Activated CD4-positive, alpha-beta T cell treated with anti-CD3 and anti-CD28 coated beads, Interleukin-2, Interleukin-4, amounts not matched to agents 100 ng/mL and 50 ng/mL, durations not matched to agents 16 hours and 8 hours (primary cell): Measurements from ENCODE around the gene PHC2.

Source experiments
- DNase-seq: peaks from one replicate; pipeline ENCODE4 v3.0.0-alpha.2; 2020; ENCODE audit warnings: low spot score

PHC2 gene

GRCh38 chr1:33388805-33389771 is 41.8 kb downstream of the PHC2 start:
- no peak for DNase-seq

DNA sequence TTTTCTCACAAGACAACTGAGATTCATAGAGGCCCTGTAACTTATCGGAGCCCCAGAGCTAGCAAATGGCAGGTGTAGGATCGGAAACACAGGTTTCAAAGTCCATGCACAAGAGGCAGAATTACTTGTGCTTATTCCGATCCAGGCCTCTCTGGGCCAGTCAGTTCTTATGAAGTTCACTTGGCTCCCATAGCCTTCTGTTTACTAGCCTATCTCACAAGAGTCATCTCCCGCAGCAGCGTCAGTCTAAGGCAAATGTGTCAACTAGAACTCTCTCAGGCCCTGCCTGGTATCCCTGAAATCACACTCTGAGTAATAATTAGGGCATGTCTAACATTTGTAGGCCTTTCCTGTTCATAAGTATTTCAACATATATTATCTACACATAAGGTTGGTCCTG is 43.3 kb downstream of the PHC2 start:
- no peak for DNase-seq

DNA sequence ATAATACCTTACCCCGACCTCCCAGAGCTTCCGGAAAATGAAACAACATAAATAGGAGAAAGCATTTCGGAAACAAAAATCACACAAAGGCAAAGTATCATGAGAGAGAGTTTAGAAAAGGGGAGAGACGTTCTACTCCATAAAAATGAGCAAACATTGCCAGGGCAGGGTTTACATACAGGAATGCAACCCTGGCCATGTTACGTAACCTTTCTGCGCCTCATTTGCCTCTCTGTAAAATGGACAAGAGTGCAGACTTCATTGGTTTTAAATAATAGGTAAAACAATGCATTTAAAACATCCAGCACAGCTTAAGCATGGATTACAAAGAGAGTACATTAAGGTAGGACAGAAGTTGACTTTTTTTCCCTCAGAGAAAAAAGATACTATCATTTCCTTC is 45.6 kb downstream of the PHC2 start:
- no peak for DNase-seq

DNA sequence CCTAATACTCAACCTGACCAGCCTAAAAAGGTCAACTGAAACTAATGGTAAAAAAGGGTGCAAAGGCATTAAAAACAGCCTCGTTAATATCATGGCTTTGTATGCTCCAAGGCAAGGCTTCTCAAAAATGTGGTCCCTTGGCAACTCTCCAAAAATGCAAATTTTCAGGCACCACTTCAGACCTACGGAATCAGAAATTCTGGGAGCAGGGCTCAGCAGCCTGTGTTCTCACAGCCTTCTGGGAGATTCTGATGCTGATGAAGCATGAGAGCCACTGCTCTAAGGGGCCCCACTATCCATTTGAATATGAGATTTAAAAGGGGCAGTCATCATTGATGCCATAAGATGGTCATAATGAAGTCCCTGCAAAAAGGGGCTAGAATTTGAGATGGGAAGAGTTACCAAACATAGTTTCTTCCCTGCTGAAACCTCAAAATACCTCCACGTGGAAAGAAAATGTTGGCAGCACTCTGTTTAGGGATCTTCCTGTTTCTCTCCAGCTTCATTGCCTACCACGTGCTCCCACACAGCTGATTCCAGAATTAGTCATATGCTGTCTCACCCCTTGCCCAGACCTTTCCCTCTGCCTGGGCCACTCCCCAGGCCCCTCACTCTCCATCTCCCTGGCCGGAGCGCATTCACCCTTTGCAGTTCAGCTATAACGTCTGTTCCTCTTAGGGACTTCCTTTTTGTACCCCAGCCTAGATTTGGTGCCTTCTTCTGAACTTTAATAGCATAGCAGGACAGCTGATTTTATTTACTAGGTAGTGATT is 46.7 kb downstream of the PHC2 start:
- DNase-seq: no peak

GRCh38 chr1:33383489-33383888 is 47.4 kb downstream of the PHC2 start:
- DNase-seq: no peak

DNA sequence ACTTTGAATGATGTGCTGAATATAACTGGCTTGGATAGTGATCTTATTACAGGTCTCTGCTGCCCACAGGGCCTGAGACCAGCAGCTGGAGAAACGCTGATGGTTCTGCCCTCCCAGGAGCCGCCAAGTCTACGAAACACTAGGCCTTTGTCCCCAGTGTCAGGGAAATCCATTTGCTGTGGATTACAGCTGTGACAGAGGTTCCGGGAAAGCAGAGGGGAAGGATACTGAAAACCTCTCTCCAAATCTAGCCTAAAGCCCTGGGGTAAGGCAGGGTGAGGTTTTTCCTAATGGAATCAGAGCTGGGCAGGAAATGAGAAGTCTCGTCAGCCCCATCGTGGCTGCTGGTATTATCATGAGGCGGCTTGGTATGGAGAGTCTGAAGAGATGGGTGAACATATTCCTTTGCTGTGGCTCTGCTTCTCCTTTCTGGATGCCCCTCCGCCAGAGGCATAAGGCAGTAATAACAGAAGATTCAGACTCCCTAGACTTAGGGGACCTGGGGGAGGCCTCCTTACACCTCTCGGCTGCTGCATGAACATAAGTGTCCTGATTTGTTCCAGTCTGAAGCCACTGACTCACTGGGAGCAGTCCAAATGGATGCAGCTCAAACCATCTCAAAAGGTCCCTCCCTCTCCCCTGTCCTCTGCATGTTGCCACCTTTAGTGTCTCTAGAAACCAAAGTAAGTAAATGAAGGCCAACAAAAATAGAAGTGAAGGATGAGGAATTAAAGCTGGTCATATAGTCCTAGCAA is 48.1 kb downstream of the PHC2 start:
- DNase-seq: no peak

GRCh38 chr1:33381977-33382376 is 48.9 kb downstream of the PHC2 start:
- DNase-seq: no peak

- DNase-seq: no peak
Observed at GRCh38 chr1:33380811-33381210, 50.1 kb downstream of the PHC2 start.

- no peak for DNase-seq
Observed at GRCh38 chr1:33379631-33380354, 51.1 kb downstream of the PHC2 start.

DNA sequence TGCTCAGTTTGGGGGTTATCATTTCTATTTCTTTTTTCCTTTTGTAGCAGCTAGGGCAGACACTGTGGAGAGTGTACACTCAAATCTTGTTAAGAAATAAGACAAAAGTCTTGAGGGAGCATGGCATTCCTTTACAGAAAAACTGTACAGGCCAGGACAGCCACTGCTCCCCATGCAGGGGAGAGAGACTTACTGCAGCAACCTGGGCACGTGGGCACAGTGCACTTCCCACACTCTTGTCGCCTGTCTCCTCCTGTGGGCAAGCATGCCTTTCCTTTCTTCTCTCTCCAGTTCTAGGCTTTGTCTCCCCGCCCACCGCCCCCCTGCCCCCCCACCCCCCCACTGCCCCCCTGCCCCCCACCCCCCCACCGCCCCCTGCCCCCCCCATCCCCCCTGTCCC is 51.9 kb downstream of the PHC2 start:
- DNase-seq: no peak

DNA sequence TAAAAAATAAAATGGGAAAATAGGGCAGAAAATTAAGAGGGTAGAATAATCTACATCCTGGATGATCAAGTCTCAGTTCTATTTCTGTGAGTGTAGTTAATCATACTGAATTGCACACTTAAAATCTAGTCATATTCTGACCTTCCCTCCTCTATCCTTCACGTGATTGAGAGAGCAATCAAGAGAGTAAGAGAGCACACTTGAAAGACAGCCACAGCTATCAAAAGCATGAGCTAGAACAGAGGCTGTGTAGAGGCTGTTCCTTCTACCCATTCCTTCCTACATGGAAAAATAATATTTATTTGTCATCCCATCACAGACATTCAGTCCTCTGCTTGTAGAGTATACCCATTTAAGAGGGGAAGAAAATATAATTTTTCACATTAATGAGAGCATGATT is 52.4 kb downstream of the PHC2 start:
- DNase-seq: no peak

GRCh38 chr1:33377756-33378155 is 53.1 kb downstream of the PHC2 start:
- no peak for DNase-seq

- no peak for DNase-seq
Observed at GRCh38 chr1:33377013-33377412, 53.9 kb downstream of the PHC2 start.

GRCh38 chr1:33375316-33375715 is 55.6 kb downstream of the PHC2 start:
- no peak for DNase-seq

DNA sequence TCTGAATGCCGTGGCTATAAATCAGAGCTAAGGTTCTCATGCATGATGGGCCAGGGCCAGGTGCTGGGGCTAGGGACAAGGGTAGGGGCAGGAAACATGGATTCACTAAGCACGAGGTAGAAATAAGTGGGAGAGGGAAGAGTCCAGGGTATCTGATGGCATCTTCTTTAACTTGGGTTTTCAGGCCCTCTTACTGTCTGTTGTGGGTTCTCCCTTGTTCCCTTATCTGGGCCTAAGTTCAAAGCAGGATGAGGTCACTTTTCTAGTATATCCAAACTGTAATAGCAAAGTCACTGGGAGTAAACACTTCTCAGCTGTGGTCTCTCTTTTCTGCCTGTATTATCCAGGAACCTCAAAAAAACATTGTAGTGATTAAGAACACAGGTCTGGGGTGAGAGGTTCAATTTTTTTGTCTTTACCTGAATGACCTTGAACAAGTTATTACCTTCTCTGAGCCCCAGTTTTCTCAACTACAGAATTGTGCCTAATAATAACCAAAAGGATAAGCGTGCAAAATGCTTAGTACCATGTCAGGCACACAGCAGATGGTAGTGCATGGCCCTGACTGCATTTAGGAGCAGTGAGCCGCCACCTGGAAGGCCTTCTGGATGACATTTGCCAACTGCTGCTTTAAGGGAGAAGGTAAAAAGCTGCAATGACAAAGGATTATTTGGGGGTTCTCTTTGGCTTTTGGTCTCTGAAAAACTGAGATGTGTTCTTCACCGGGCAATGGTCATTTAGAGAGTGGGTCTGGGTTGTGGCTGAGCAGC is 56.4 kb downstream of the PHC2 start:
- DNase-seq: no peak

DNA sequence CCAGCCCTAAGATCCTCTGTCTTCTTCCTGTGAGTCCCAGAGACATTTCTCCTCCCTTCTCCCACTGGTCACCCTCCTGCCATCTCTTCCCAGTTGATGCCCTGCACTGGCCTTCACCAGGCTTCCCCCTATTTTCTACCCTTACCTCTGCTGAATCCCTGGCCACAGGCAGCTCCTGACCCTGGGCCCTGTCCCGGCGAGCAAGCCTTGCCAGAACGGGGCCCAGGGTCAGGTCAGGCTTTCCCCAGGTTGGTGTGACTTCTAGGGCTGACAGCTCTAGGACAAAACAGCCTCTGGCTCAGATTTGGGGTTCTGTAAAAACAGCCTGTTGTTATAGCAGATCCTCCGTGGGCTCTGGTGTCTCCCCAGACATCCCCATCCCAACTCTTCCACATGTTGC is 57.3 kb downstream of the PHC2 start:
- DNase-seq: no peak

DNA sequence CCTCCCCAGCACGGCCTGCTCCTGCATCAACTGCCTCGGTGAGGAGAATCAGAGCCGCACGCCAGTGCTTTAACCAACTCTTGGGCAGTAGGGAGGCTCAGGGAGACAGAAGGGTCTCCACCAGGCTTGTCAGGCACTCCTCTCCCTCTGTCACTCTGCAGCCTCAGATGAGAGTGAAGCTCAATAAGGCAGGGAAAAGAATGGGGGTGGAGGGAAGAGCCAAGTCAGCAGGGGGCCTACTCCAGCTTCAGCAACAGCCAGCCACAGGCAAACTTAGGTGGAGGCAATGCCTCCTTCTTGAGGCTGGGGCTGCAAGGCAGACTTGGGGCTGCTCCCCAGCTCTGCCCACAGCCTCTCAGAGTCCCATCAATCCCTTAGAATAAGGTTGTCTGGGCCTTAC is 58.2 kb downstream of the PHC2 start:
- DNase-seq: no peak

GRCh38 chr1:33372162-33372561 is 58.7 kb downstream of the PHC2 start:
- DNase-seq: no peak

- DNase-seq: no peak
Observed at GRCh38 chr1:33371334-33371733, 59.6 kb downstream of the PHC2 start.

GRCh38 chr1:33370827-33371226 is 60.1 kb downstream of the PHC2 start:
- no peak for DNase-seq

- DNase-seq: no peak
Observed at GRCh38 chr1:33370301-33370700, 60.6 kb downstream of the PHC2 start.
